GM18870 (cell line): Measurements from ENCODE around the gene MUC5B.
"Not testable (repeated sequence)": the region's sequence is repeated elsewhere in the genome, so short reads cannot be mapped to it uniquely, and the experiment has no call there.

Experiments used
- ATAC-seq: cut with Tn5 transposase; IDR thresholded peaks from one replicate; pipeline ENCODE4 v1.9.1; 2021; ENCODE audit warnings: moderate library complexity; ENCODE audit not compliant: unreplicated experiment

The MUC5B gene

GRCh38 chr11:1191786-1192470 is 30.9 kb upstream of the MUC5B start:
- not testable (repeated sequence) for ATAC-seq

GRCh38 chr11:1192741-1193325 is 30.0 kb upstream of the MUC5B start:
- no peak for ATAC-seq

- ATAC-seq: no peak
Measured at GRCh38 chr11:1193326-1194230, 29.3 kb upstream of the MUC5B start.

GRCh38 chr11:1194231-1194976 is 28.5 kb upstream of the MUC5B start:
- no peak for ATAC-seq

- no peak for ATAC-seq
Measured at GRCh38 chr11:1194977-1195681, 27.7 kb upstream of the MUC5B start.

- no peak for ATAC-seq
Measured at GRCh38 chr11:1195682-1196515, 27.0 kb upstream of the MUC5B start.

- no peak for ATAC-seq
Measured at GRCh38 chr11:1196516-1197391, 26.1 kb upstream of the MUC5B start.

- ATAC-seq: no peak
Measured at GRCh38 chr11:1197431-1197885, 25.4 kb upstream of the MUC5B start.

- ATAC-seq: no peak
Measured at GRCh38 chr11:1197886-1198560, 24.8 kb upstream of the MUC5B start.

GRCh38 chr11:1198561-1199240 is 24.2 kb upstream of the MUC5B start:
- ATAC-seq: no peak

GRCh38 chr11:1199241-1199750 is 23.6 kb upstream of the MUC5B start:
- ATAC-seq: no peak

GRCh38 chr11:1199751-1200610 is 22.9 kb upstream of the MUC5B start:
- ATAC-seq: no peak

GRCh38 chr11:1200611-1201191 is 22.2 kb upstream of the MUC5B start:
- ATAC-seq: no peak

GRCh38 chr11:1201395-1202153 is 21.3 kb upstream of the MUC5B start:
- no peak for ATAC-seq

- ATAC-seq: no peak
Measured at GRCh38 chr11:1202154-1202775, 20.6 kb upstream of the MUC5B start.
